Neural cell (in vitro differentiated cells): ENCODE data around the gene SUSD4.

Source experiments
- CTCF ChIP-seq: fragments of 450-650 bp; IDR thresholded peaks from 2 replicates; pipeline ENCODE4 v1.5.1; 2014; ENCODE audit warnings: antibody characterized with exemption, mild to moderate bottlenecking, moderate library complexity; ENCODE audit not compliant: poor library complexity, severe bottlenecking
- POLR2AphosphoS5 ChIP-seq: IDR thresholded peaks from 2 replicates; pipeline ENCODE4 v1.6.1; 2012
- RAD21 ChIP-seq: fragments of 450-650 bp; conservative IDR thresholded peaks from 2 replicates; pipeline ENCODE4 v1.6.1; 2014; ENCODE audit warnings: antibody characterized with exemption, mild to moderate bottlenecking, moderate library complexity

GRCh38 chr1:223328566-223328965, 35.4 kb downstream of the SUSD4 start:
- TF ChIP-seq POLR2AphosphoS5 (no peak), RAD21 (no peak), CTCF (no peak)
